ENCODE data around the gene RPS18.
A peak's percentile ranks its signal among the peaks of the same experiment; 100 is the strongest.

RPS18 gene

DNA sequence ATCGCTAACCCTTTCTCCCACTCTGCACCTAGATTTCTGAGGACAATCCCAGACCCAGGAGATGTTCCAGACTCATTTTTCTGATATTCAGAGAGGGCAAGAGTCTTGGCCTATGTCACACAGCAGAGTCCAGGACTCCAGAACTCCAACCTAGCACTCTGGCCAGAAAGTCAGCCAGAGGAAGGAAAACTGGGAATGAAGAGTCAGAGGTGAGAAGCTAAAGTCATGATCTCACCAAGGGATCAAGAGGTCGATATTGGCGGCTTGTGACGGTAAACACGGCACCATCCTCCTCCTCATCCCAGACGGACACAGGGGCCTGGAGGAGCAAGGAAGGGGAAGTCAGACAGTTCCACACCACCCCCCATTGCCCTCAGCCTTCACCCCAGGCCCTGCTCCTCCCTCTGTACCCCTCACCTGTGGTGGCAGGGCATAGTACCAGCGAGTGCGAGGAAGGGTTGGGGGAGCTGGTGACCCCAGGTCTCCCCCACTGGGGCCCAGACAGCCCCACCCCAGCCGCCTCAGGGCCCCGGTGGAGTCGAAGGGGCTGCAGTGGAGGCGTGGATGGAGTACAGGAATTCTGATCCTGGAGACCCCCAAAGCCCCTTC is 25.0 kb downstream of the RPS18 start:
- no peak for TF ChIP-seq GABPA (IDR thresholded peaks at IDR 0.05; ENCODE audit: low read depth)
- no peak for TF ChIP-seq POLR2AphosphoS5 (IDR thresholded peaks at IDR 0.05; ENCODE audit: low read depth)
- no peaks in the 10 kb centered on the region for H3K27me3 ChIP-seq (ENCODE audit: insufficient read depth, poor library complexity, severe bottlenecking)
- peak overlapping the region; percentile 95 for H3K27ac ChIP-seq (replicated peaks)
- peak overlapping the region; percentile 75 for H3K4me3 ChIP-seq (replicated peaks; ENCODE audit: insufficient read depth, low read length)
- no peak for DNase-seq (ENCODE audit: low read depth in 1 of 2, low spot score in 1 of 2)

DNA sequence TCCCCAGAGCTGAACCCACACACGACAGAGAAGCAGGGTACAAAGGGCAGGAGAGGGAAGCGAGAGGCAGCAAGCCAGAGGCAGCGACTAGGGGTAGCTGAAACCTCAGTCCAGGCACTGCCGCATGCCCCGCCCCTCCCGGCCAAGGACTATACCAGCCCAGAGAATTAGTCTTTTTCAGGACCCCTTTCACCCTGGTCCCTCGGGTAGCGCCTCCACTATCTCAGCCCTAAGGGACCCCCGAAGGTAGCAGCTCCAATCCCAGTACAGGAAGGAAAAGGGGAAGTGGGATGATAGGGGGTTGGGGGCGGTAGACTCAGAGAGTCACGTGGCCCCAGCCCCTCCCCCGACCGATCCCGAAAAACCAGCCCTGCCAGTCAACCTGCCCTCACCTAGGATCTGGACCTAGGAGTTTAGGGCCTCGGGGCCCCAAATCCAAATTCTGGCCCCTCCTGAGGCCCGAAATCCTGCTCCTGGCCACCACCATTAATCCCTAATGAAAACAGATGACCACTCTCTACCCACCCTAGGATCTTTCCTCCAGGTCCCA is 25.6 kb downstream of the RPS18 start:
- Histone ChIP-seq H3K27me3 (ENCODE audit: insufficient read depth, poor library complexity, severe bottlenecking) (no peaks in the 10 kb centered on the region), H3K4me3 (replicated peaks; ENCODE audit: insufficient read depth, low read length) (peak overlapping the region; percentile 75), H3K27ac (replicated peaks) (peak overlapping the region; percentile 95)
- TF ChIP-seq SPI1 (IDR thresholded peaks at IDR 0.05; ENCODE audit: borderline replicate concordance, low read depth) (peak; percentile 93), POLR2AphosphoS5 (IDR thresholded peaks at IDR 0.05; ENCODE audit: low read depth) (no peak)
- peak in 1 of 2 experiments; percentile 34 for DNase-seq (ENCODE audit: low read depth in 1 of 2, low spot score in 1 of 2)

DNA sequence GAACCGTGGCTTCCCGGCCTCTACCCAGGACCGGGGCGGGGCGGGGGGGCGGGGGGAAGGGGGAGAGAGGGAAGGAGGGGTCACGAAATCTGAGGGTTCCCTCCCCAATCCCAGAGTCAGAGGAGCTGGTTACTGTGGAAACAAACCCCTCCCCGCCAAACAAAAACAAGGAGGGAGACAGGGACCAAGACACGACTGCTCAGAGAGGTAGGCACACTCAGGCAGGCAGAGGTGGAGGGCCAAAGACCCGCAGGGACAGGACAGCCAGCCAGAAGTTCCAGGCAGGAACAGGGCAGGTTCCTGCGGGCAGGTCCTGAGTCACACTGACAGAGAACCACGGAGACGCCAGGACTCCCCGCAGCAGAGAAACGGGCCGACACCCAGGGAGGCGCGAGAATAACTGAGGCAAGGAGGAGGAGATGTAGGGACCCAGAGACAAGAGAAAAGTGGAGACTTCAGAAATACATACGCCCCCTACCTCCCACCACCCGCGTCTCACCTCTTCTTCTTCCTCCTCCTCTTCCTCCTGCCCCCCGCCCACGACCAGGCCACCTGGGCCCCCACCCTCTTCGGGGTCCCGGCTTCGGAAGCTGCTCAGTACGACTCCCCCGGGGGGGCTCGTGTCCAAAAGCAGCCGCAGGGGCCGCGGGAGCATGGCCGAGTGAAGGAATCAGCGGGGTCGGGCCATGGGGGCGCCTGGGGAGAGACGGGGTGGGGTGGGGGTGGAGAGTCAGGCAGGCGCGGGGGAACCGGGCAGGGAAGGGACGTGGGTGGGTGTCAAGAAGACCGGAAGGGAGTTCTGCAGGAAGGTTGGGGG is 26.3 kb downstream of the RPS18 start:
- Histone ChIP-seq H3K4me3 (replicated peaks; ENCODE audit: insufficient read depth, low read length) (peak overlapping the region; percentile 75), H3K27ac (replicated peaks) (peak overlapping the region; percentile 95), H3K27me3 (ENCODE audit: insufficient read depth, poor library complexity, severe bottlenecking) (no peaks in the 10 kb centered on the region)
- DNase-seq (ENCODE audit: low read depth in 1 of 2, low spot score in 1 of 2), result peak; percentile 79 to 86
- TF ChIP-seq, protein P1, sequence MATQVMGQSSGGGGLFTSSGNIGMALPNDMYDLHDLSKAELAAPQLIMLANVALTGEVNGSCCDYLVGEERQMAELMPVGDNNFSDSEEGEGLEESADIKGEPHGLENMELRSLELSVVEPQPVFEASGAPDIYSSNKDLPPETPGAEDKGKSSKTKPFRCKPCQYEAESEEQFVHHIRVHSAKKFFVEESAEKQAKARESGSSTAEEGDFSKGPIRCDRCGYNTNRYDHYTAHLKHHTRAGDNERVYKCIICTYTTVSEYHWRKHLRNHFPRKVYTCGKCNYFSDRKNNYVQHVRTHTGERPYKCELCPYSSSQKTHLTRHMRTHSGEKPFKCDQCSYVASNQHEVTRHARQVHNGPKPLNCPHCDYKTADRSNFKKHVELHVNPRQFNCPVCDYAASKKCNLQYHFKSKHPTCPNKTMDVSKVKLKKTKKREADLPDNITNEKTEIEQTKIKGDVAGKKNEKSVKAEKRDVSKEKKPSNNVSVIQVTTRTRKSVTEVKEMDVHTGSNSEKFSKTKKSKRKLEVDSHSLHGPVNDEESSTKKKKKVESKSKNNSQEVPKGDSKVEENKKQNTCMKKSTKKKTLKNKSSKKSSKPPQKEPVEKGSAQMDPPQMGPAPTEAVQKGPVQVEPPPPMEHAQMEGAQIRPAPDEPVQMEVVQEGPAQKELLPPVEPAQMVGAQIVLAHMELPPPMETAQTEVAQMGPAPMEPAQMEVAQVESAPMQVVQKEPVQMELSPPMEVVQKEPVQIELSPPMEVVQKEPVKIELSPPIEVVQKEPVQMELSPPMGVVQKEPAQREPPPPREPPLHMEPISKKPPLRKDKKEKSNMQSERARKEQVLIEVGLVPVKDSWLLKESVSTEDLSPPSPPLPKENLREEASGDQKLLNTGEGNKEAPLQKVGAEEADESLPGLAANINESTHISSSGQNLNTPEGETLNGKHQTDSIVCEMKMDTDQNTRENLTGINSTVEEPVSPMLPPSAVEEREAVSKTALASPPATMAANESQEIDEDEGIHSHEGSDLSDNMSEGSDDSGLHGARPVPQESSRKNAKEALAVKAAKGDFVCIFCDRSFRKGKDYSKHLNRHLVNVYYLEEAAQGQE (IDR thresholded peaks at IDR 0.05; ENCODE audit: insufficient replicate concordance, low read depth), result no peak
- TF ChIP-seq POLR2AphosphoS5 (IDR thresholded peaks at IDR 0.05; ENCODE audit: low read depth), result peak; percentile 75; the same call in 1 of the 2 replicates

DNA sequence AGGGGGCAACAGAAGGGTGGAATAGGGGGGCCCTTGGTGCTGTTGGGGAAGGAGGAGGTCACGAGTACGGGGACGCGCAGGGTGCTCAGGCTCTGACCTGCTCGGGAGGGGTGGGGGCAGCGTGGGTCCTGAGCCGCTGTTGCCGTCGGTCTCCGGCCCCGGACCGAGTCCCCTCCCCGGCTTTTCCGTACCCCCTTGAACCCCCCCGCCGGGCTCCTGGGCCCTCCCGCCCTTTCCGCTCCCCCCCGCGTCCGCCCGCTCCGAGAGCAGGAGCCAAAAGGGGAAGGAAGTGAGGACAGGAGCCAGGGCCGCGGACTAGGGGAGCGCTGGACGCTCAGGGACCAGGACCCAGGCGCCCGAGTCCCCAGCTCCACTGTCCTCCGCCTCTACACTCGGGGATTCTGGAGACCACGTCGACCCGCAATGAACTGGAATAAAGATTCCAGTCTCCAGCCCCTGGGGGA is 26.9 kb downstream of the RPS18 start, which contains the start of gene RGL2:
RGL2 (minus strand) TSS at position 170 of the 464 bp plus-strand sequence. CDS start 332 bp downstream, outside the sequence.
- Histone ChIP-seq H3K4me3 (replicated peaks; ENCODE audit: insufficient read depth, low read length) (peak within 1 kb of the TSS; percentile 75), H3K27ac (replicated peaks) (peak within 1 kb of the TSS; percentile 95), H3K27me3 (ENCODE audit: insufficient read depth, poor library complexity, severe bottlenecking) (no peaks in the 10 kb centered on the region)
- TF ChIP-seq POLR2AphosphoS5 (IDR thresholded peaks at IDR 0.05; ENCODE audit: low read depth) (no peak; the same call in 1 of the 2 replicates), SPI1 (IDR thresholded peaks at IDR 0.05; ENCODE audit: borderline replicate concordance, low read depth) (peak; percentile 70)
- DNase-seq (ENCODE audit: low read depth in 1 of 2, low spot score in 1 of 2), result peak; percentile 87 to 89

DNA sequence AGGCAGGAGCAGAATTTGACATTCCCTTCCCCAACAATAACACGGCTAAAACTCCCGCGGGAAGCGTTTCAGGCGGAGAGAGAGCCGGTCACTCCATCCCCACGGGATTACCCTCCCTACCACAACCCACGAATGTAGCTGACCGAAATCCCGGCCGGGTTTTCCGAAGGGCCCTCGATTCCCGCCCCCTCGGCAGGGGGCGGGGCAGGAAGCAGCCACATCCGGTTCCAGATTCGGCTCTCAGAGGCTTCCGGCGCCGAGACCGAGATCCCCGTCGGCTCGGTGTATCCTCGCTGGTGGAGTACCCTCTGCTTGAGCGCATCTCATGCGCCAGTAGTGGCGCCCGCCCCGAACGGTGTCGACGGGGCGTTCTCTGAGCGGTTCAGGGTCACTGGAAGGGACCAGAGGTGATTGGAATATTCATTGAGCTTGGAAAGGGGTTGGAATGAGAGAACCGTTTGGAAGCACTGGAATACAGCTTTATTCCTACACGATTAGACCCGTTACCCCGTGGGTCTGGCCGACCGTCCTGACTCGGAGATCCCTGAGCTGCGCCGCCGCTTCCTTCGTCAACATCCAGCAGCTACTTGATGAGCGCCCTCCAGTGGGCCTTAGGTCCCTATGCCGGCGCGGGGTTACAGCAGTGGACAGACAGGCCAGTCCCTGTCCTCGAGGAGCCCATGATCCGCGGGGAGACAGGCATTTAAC is 27.5 kb downstream of the RPS18 start:
- TF ChIP-seq, protein P1 (IDR thresholded peaks at IDR 0.05; ENCODE audit: insufficient replicate concordance, low read depth), result peak; percentile 42
- TF ChIP-seq SPI1 (IDR thresholded peaks at IDR 0.05; ENCODE audit: borderline replicate concordance, low read depth), result no peak; the same call in 1 of the 2 replicates
- peak; percentile 87 for TF ChIP-seq POLR2AphosphoS5 (IDR thresholded peaks at IDR 0.05; ENCODE audit: low read depth)
- peak; percentile 82 for TF ChIP-seq GABPA (IDR thresholded peaks at IDR 0.05; ENCODE audit: low read depth)
- TF ChIP-seq, protein P2, sequence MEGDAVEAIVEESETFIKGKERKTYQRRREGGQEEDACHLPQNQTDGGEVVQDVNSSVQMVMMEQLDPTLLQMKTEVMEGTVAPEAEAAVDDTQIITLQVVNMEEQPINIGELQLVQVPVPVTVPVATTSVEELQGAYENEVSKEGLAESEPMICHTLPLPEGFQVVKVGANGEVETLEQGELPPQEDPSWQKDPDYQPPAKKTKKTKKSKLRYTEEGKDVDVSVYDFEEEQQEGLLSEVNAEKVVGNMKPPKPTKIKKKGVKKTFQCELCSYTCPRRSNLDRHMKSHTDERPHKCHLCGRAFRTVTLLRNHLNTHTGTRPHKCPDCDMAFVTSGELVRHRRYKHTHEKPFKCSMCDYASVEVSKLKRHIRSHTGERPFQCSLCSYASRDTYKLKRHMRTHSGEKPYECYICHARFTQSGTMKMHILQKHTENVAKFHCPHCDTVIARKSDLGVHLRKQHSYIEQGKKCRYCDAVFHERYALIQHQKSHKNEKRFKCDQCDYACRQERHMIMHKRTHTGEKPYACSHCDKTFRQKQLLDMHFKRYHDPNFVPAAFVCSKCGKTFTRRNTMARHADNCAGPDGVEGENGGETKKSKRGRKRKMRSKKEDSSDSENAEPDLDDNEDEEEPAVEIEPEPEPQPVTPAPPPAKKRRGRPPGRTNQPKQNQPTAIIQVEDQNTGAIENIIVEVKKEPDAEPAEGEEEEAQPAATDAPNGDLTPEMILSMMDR (IDR thresholded peaks at IDR 0.05; ENCODE audit: insufficient read depth, low read length), result peak; percentile 77
- Histone ChIP-seq H3K4me3 (replicated peaks; ENCODE audit: insufficient read depth, low read length) (peak overlapping the region; percentile 75), H3K27me3 (ENCODE audit: insufficient read depth, poor library complexity, severe bottlenecking) (no peaks in the 10 kb centered on the region), H3K27ac (replicated peaks) (peak overlapping the region; percentile 95)
- DNase-seq (ENCODE audit: low read depth in 1 of 2, low spot score in 1 of 2), result peak; percentile 80 to 93
